HG02610 (cell line): ENCODE results near the gene TICRR.

Source experiments
- ATAC-seq: cut with Tn5 transposase; IDR thresholded peaks from one replicate; pipeline ENCODE4 v1.9.1; 2021; ENCODE audit warnings: mild to moderate bottlenecking, moderate library complexity; ENCODE audit not compliant: unreplicated experiment

The TICRR gene

DNA sequence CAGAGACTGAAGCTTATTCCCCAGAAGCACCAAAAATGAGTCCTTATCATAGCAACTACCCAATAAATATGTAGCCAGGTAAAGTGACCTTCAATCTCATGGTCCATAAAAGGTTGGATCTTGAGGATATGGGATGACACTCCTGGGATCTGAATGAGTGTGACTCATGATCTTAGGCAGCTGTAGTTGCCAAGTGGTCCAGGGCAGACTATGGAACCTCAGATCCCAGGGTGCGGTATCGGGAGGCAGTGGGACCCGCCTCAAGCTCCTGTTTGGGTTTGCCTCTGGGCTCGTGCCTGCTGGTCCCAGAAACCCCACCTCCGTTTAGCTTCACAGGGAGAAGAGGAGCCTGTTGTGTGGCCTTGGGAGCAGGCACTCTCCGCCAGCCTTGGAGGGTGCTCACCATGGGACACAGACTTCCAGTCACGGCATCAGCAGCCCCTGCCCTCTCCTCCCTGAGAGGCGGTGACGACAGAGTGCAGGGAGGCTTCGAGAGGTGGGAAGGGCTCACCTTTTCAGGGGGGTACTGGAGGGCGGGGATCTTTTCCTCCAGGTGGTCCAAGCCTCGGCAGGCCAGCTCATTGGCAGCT lies 95.8 kb downstream of the TICRR start:
- ATAC-seq = no peak

DNA sequence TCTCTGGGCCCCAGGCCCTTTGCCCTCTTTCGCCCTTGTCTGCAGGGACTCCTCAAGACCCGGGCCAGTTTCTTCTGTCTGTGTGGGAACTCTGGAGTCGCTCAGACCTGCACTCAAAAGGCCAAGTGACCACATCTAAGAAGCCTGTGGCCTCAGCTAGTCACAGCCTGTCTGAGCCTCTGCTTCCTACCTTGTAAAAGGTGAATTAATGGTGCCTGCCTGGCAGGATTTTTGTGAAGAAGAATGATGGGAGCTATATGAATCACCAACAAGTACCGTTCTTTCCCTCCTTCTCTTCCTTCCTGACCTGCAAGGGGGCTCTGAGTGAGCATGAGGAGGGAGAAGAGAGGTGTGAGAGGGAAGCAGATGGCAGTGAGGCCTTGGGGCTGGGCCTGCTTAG lies 96.4 kb downstream of the TICRR start:
- no peak for ATAC-seq

DNA sequence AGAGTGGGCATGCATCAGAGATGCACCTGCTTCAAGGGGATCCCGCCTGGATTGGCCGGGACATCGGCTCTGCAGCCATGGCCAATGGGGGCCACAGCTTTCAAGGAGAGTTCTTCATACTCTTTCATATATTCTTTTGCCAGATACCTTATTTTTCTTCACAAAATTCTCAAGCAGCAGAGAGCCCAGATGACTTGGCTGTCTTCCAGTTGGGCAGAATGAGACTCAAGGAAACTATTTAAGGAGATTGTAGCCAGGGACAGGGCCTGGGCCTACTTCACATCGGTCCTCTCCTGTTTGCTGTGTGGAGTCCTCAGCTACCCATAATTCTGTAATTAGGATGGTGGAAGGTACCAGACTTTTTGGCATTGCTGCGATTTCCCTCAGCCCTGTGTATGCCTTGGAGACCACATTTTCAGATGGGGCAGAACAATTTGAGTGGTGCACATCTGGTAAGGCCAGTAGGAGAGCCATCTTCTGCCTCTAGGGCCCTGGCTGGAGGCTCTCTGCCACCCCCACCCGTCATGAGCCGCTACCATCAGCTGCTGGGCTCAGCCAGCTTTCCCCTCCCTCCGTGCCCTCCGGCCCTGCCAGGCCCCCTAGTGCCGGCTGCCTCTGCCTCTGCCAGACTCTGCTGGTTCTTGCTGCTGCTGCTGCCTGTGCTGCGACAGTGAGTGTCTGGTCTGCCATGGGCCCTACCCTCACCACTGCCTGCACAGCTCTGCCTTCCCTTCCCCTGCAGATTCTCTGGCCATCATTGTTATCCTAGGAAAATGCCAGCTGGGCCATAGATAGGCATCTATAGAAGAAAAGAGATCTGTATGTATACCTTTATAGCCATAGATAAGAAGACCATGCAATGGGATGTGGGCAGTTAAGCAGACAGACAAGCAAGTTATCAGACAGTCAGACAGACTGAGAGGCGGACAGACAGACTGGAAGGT lies 97.2 kb downstream of the TICRR start:
- no peak for ATAC-seq

DNA sequence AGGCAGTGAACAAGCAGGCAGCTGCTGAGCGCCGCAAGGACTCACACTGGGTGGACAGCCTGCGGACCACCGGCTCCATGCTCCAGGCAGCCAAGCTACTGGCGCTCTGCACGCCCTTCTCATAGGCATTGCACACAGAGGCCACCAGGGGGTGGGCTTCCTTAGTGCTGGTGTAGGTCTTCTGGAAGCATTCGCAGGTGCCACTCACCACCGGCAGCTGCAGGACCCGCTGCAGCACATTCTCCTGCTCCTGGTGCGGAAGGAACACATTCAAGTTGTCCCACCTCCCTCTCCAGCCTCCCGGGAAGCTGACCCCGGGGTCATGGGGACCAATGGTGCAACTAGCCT lies 97.9 kb downstream of the TICRR start:
- no peak for ATAC-seq

DNA sequence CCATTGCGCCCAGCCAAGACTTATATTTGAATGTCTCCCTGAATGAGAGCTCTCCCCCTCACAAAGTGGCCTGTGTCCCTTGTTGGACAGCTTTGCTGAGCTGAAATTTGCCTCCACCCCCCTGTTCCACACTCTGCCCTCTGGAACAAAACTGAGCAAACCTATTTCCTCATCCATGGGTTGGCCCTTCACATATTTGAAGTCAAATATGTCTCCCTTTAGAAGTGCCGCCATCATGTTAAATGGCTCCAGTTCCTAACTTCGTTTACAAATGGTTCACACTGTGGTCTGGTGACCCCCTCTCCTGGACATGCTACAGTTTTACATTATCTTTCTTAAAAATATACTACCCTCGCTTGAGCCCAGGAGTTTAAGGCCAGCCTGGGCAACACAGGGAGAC lies 99.3 kb downstream of the TICRR start:
- no peak for ATAC-seq

DNA sequence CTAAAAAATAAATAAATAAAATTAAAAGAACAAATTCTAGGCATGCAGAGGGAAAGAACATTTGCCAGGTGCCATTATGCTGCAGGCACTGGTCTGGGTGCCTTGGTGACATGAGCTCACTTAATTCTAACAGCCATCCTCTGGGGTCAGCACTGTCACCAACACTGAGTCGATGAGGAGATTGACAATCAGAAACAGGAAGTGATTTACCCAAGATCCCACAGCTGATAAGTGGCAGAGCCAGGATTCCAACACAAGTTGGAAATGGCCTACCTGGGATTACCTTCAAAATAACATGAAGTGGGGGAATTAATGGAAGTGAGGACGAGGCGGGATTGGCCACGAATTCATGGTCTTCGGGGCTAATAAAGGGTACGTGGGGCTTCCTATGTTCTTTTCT lies 100.3 kb downstream of the TICRR start:
- ATAC-seq = no peak

DNA sequence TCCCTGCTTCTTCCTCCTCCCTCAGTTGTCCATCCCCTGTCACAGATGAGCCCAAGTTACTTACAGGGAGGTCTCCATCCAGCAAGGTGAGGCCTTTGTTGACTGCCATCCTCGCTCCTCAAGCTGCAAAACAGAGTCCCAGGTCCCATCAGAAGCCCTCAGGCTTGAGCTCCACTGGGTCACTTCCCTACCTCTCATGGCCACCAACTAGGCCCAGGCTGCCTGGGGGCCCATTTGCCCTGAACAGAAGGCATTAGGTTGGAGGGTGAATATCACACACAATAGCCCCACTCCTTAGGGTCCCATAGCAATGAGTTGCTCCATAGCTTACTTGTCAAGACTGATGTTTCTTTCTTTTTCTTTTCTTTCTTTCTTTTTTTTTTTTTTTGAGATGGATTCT lies 102.1 kb downstream of the TICRR start:
- ATAC-seq = no peak
